ENCODE data around the gene CCN6.

CCN6 gene

GRCh38 chr6:112032728-112033127 lies 21.2 kb upstream of the CCN6 start:
- TF ChIP-seq CTCF (conservative IDR thresholded peaks at IDR 0.05; ENCODE audit: control insufficient read depth, insufficient read depth, low read depth, low read length), result no peak
- no peak for DNase-seq (ENCODE audit: low read depth)
- no peak overlapping the region for H3K4me3 ChIP-seq (ENCODE audit: control insufficient read depth, low read depth, low read length)

GRCh38 chr6:112033791-112034615 lies 19.9 kb upstream of the CCN6 start:
- no peak for DNase-seq (ENCODE audit: low read depth)
- no peak overlapping the region for H3K4me3 ChIP-seq (ENCODE audit: control insufficient read depth, low read depth, low read length)
- no peak for TF ChIP-seq CTCF (conservative IDR thresholded peaks at IDR 0.05; ENCODE audit: control insufficient read depth, insufficient read depth, low read depth, low read length)

GRCh38 chr6:112034616-112034995 lies 19.3 kb upstream of the CCN6 start:
- no peak for DNase-seq (ENCODE audit: low read depth)
- no peak overlapping the region for H3K4me3 ChIP-seq (ENCODE audit: control insufficient read depth, low read depth, low read length)
- TF ChIP-seq CTCF (conservative IDR thresholded peaks at IDR 0.05; ENCODE audit: control insufficient read depth, insufficient read depth, low read depth, low read length), result no peak

- no peak overlapping the region for H3K4me3 ChIP-seq (ENCODE audit: control insufficient read depth, low read depth, low read length)
- DNase-seq (ENCODE audit: low read depth), result peak; percentile 44
- no peak for TF ChIP-seq CTCF (conservative IDR thresholded peaks at IDR 0.05; ENCODE audit: control insufficient read depth, insufficient read depth, low read depth, low read length)
These were observed 17.7 kb upstream of the CCN6 start for GRCh38 chr6:112036088-112036637.

GRCh38 chr6:112037783-112038216 lies 16.1 kb upstream of the CCN6 start:
- no peak overlapping the region for H3K4me3 ChIP-seq (ENCODE audit: control insufficient read depth, low read depth, low read length)
- DNase-seq (ENCODE audit: low read depth), result peak; percentile 97

GRCh38 chr6:112038268-112038667 lies 15.6 kb upstream of the CCN6 start:
- no peak for TF ChIP-seq CTCF (conservative IDR thresholded peaks at IDR 0.05; ENCODE audit: control insufficient read depth, insufficient read depth, low read depth, low read length)
- H3K4me3 ChIP-seq (ENCODE audit: control insufficient read depth, low read depth, low read length), result no peak overlapping the region
- peak; percentile 50 for DNase-seq (ENCODE audit: low read depth)

More at GRCh38 chr6:112037783-112038216, 16.1 kb upstream of the CCN6 start:
- TF ChIP-seq CTCF (conservative IDR thresholded peaks at IDR 0.05; ENCODE audit: control insufficient read depth, insufficient read depth, low read depth, low read length), result no peak

Measured in fibroblast of mammary gland (primary cell).